SK-N-MC (cell line): Measurements from ENCODE around the gene PPP1CC.

Source experiments
- EZH2 ChIP-seq: fragments of 200-600 bp; sonication (generic); IDR thresholded peaks from one replicate; pipeline ENCODE4 v1.6.1; 2017; ENCODE audit warnings: antibody characterized with exemption
- FOXP2 ChIP-seq: optimal IDR thresholded peaks from 2 replicates; pipeline ENCODE3; 2011; ENCODE audit warnings: mild to moderate bottlenecking, moderate library complexity; ENCODE audit not compliant: insufficient read depth; ENCODE audit errors: extremely low read length, control extremely low read depth
- POLR2AphosphoS5 ChIP-seq: IDR thresholded peaks from 2 replicates; pipeline ENCODE4 v1.6.1; 2012; ENCODE audit warnings: mild to moderate bottlenecking, low read depth, low read length, borderline replicate concordance

- TF ChIP-seq EZH2 = no peak
- TF ChIP-seq POLR2AphosphoS5 = no peak
- TF ChIP-seq FOXP2 = no peak
Observed at GRCh38 chr12:110684312-110684836, 58.3 kb downstream of the PPP1CC start.
